GM18505 (cell line): ENCODE measurements around the gene ME3.
A peak's percentile ranks its signal among the peaks of the same experiment; 100 is the strongest.

Experiments
- ATAC-seq: cut with Tn5 transposase; IDR thresholded peaks from one replicate; pipeline ENCODE4 v1.9.1; 2021; ENCODE audit not compliant: unreplicated experiment
- POLR2A ChIP-seq: IDR thresholded peaks from 4 replicates; pipeline ENCODE4 v1.6.1; 2011; ENCODE audit warnings: borderline replicate concordance; ENCODE audit not compliant: insufficient read depth, insufficient read length; ENCODE audit errors: extremely low read depth

Gene ME3

GRCh38 chr11:86672007-86672621, at the start of gene ME3:
Gene ME3, minus strand, starts transcription at chr11:86672616.
- peak; percentile 70 for ATAC-seq

GRCh38 chr11:86722006-86722405, 49.6 kb upstream of the ME3 start:
- no peak for ATAC-seq
- no peak for TF ChIP-seq POLR2A

More at GRCh38 chr11:86672007-86672621, at the start of gene ME3:
- TF ChIP-seq POLR2A = no peak

- no peak for TF ChIP-seq POLR2A
- no peak for ATAC-seq
Observed at GRCh38 chr11:86720546-86720945, 48.1 kb upstream of the ME3 start.

- ATAC-seq = no peak
- TF ChIP-seq POLR2A = no peak
Observed at GRCh38 chr11:86719781-86720463, 47.5 kb upstream of the ME3 start.

GRCh38 chr11:86718999-86719398, 46.6 kb upstream of the ME3 start:
- TF ChIP-seq POLR2A = no peak
- ATAC-seq = no peak

GRCh38 chr11:86718521-86718920, 46.1 kb upstream of the ME3 start:
- no peak for TF ChIP-seq POLR2A

GRCh38 chr11:86717817-86718501, 45.5 kb upstream of the ME3 start:
- TF ChIP-seq POLR2A = no peak
- no peak for ATAC-seq

More at GRCh38 chr11:86718521-86718920, 46.1 kb upstream of the ME3 start:
- ATAC-seq = no peak

- TF ChIP-seq POLR2A = no peak
- no peak for ATAC-seq
Observed at GRCh38 chr11:86715611-86716010, 43.2 kb upstream of the ME3 start.

GRCh38 chr11:86713552-86713951, 41.1 kb upstream of the ME3 start:
- TF ChIP-seq POLR2A = no peak

GRCh38 chr11:86710936-86711335, 38.5 kb upstream of the ME3 start:
- TF ChIP-seq POLR2A = no peak
- ATAC-seq = no peak

More at GRCh38 chr11:86713552-86713951, 41.1 kb upstream of the ME3 start:
- no peak for ATAC-seq

- ATAC-seq = no peak
- no peak for TF ChIP-seq POLR2A
Observed at GRCh38 chr11:86708669-86709068, 36.3 kb upstream of the ME3 start.

- no peak for ATAC-seq
- no peak for TF ChIP-seq POLR2A
Observed at GRCh38 chr11:86706338-86707131, 34.1 kb upstream of the ME3 start.

GRCh38 chr11:86704710-86705109, 32.3 kb upstream of the ME3 start:
- ATAC-seq = no peak
- no peak for TF ChIP-seq POLR2A
